Left forelimb (tissue), 1 donor: ENCODE measurements around the gene CD19.
"Not testable (repeated sequence)": the region's sequence is repeated elsewhere in the genome, so short reads cannot be mapped to it uniquely, and the experiment has no call there.

Experiments used
- DNase-seq: peaks from one replicate; pipeline ENCODE4 v3.0.0-alpha.2; 2018; ENCODE audit warnings: low spot score

Gene CD19

GRCh38 chr16:28936784-28937155 lies 5.0 kb downstream of the CD19 start:
- DNase-seq: no peak

- no peak for DNase-seq
These were observed 5.6 kb downstream of the CD19 start for GRCh38 chr16:28937222-28937876.

- DNase-seq: no peak
These were observed 7.0 kb downstream of the CD19 start for GRCh38 chr16:28938721-28939120.

GRCh38 chr16:28939825-28940224 lies 8.1 kb downstream of the CD19 start:
- not testable (repeated sequence) for DNase-seq

- DNase-seq: no peak
These were observed 11.5 kb downstream of the CD19 start for GRCh38 chr16:28943281-28943680.

- DNase-seq: no peak
These were observed 14.9 kb downstream of the CD19 start for GRCh38 chr16:28946681-28947080.

- peak; percentile 99 for DNase-seq
These were observed 19.1 kb downstream of the CD19 start, which contains the start of gene NFATC2IP for GRCh38 chr16:28950648-28951409. TSS of gene NFATC2IP (plus strand) at chr16:28950937. CDS start at chr16:28951012, 75 bp downstream.

- no peak for DNase-seq
These were observed 19.7 kb downstream of the CD19 start for GRCh38 chr16:28951410-28951943.

- DNase-seq: no peak
These were observed 26.4 kb downstream of the CD19 start for GRCh38 chr16:28958216-28958615.

GRCh38 chr16:28958836-28959235 lies 27.1 kb downstream of the CD19 start:
- no peak for DNase-seq

GRCh38 chr16:28964072-28964471 lies 32.3 kb downstream of the CD19 start:
- no peak for DNase-seq

GRCh38 chr16:28964496-28964895 lies 32.7 kb downstream of the CD19 start:
- no peak for DNase-seq

GRCh38 chr16:28967156-28967555 lies 35.4 kb downstream of the CD19 start:
- no peak for DNase-seq

- DNase-seq: not testable (repeated sequence)
These were observed 37.9 kb downstream of the CD19 start for GRCh38 chr16:28969696-28970095.

GRCh38 chr16:28974007-28974436 lies 42.3 kb downstream of the CD19 start:
- no peak for DNase-seq

GRCh38 chr16:28974437-28975157 lies 42.8 kb downstream of the CD19 start, which contains the start of gene SPNS1:
TSS of gene SPNS1 (plus strand) at chr16:28974778. CDS start at chr16:28975152, 374 bp downstream.
- DNase-seq: peak; percentile 98

GRCh38 chr16:28975158-28975599 lies 43.4 kb downstream of the CD19 start:
- no peak for DNase-seq

GRCh38 chr16:28977703-28978662 lies 46.2 kb downstream of the CD19 start:
- no peak for DNase-seq

- not testable (repeated sequence) for DNase-seq
These were observed 48.6 kb downstream of the CD19 start for GRCh38 chr16:28980330-28980729.

GRCh38 chr16:28980929-28981328 lies 49.2 kb downstream of the CD19 start:
- no peak for DNase-seq

GRCh38 chr16:28981517-28981916 lies 49.7 kb downstream of the CD19 start:
- DNase-seq: no peak
